Measurements from ENCODE around the gene GBA2.

Gene GBA2

GRCh38 chr9:35687972-35688557 lies 61.0 kb downstream of the GBA2 start:
- Histone ChIP-seq H3K36me3 (ENCODE audit: insufficient read depth, low read length) (peaks cover 62% of the 10 kb centered on the region), H3K9me3 (ENCODE audit: low read length) (no peaks in the 10 kb centered on the region), H3K27ac (ENCODE audit: low read depth, low read length) (peak overlapping the region; percentile 98), H3K9ac (ENCODE audit: low read length) (peak overlapping the region; percentile 95), H3K4me3 (ENCODE audit: low read depth in 1 of 2, low read length in 2 of 2) (peak overlapping the region; percentile 75 to 99), H3K4me1 (ENCODE audit: insufficient read depth, low read length) (peaks cover 39% of the 10 kb centered on the region), H3K27me3 (ENCODE audit: control insufficient read depth in 1 of 2, insufficient read depth in 2 of 2, low read length in 2 of 2) (no peaks in the 10 kb centered on the region)

DNA sequence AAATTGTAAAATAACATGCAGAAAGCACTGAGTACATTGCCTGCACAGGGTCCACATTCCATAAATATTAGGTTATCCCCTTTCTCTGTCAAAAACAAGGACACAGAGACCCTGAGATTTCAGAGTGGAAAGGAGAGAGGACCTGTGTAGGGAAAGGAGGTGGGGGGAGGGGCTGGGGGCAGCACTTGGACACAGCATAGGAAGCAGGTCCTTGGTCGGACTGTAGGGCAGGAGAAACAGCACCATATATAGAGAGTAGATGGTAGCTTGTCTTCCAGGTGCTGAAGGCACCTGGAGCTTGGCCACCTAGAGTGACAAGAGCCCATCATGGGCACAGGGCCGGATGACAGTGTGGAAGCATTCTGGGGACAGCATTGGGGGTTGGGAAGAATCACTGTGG lies 61.7 kb downstream of the GBA2 start:
- Histone ChIP-seq H3K36me3 (ENCODE audit: insufficient read depth, low read length) (peaks cover 70% of the 10 kb centered on the region), H3K4me3 (ENCODE audit: low read depth in 1 of 2, low read length in 2 of 2) (peak overlapping the region; percentile 75 to 99), H3K4me1 (ENCODE audit: insufficient read depth, low read length) (peaks cover 45% of the 10 kb centered on the region), H3K27me3 (ENCODE audit: control insufficient read depth in 1 of 2, insufficient read depth in 2 of 2, low read length in 2 of 2) (no peaks in the 10 kb centered on the region), H3K9ac (ENCODE audit: low read length) (peak overlapping the region; percentile 95), H3K9me3 (ENCODE audit: low read length) (no peaks in the 10 kb centered on the region), H3K27ac (ENCODE audit: low read depth, low read length) (peak overlapping the region; percentile 98)

Data from muscle layer of colon (tissue), 2 donors.